SIG-M5 (cell line): ENCODE data around the gene RASSF1.
A peak's percentile ranks its signal among the peaks of the same experiment; 100 is the strongest.

ENCODE experiments used
- DNase-seq: peaks from one replicate; lab custom pipeline; 2025; lab: John Stamatoyannopoulos, UW

The RASSF1 gene

DNA sequence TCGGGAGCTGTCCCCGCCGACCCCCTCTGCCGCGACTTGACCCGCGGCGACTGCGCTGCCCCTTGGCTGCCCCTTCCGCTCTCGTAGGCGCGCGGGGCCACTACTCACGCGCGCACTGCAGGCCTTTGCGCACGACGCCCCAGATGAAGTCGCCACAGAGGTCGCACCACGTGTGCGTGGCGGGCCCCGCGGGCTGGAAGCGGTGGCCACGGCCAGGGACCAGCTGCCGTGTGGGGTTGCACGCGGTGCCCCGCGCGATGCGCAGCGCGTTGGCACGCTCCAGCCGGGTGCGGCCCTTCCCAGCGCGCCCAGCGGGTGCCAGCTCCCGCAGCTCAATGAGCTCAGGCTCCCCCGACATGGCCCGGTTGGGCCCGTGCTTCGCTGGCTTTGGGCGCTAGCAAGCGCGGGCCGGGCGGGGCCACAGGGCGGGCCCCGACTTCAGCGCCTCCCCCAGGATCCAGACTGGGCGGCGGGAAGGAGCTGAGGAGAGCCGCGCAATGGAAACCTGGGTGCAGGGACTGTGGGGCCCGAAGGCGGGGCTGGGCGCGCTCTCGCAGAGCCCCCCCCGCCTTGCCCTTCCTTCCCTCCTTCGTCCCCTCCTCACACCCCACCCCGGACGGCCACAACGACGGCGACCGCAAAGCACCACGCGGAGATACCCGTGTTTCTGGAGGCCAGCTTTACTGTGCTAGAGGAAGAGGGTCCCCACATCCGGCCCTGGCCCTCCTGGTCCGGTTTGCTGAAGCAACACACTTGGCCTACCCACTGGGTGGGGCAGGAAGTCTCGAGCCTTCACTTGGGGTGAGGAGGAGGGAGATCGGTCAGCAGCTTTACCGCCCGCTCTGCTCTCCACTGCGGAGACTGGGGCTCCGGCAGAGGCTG is at the start of gene RASSF1:
TSS of gene RASSF1 (minus strand) at position 389 of the 882 bp plus-strand sequence. CDS start at position 358, 31 bp downstream.
- DNase-seq = peak; percentile 43

- DNase-seq = no peak
Observed at GRCh38 chr3:50389414-50389767, 48.8 kb upstream of the RASSF1 start.

GRCh38 chr3:50388720-50389413 is 48.2 kb upstream of the RASSF1 start:
- DNase-seq = no peak

- DNase-seq = no peak
Observed at GRCh38 chr3:50388016-50388719, 47.5 kb upstream of the RASSF1 start.

DNA sequence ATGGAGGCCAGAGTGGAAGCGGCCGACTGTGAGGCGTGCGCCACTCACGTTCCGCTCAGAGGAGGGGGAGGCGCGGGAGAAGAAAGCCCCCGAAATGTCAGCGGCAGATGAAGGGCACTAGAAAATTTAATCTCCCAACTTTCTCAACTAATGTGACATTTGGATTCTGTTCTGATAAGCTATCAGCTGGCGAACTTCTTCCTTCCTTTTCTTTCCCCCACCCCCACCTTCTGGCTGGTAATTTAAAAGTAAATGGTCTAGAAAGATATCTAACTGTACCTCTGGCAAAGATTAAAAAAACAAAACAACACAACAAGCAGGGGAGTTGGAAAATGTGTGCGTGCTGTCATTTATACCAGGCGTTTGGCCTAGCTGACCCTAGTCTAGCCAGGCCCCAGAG is 45.1 kb upstream of the RASSF1 start:
- no peak for DNase-seq

DNA sequence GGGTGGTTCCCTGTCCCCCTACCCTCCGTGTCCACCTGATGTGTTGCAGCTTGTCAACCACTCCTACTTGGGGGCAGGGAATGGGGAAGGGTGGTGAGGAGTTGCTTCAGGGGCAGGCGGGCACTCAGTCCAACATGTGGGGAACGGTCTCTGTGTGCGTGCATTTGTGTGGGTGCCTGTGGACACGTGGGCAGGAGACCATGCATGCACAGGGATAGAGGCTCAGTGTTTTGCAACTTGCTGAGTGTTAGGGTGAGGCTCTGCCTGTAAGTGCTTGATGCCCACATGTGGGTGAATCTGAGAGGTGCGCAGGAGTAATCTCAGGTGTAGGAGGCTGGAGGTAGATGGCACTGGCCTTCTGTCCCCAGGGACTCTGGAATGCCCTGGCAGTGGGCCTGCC is 43.1 kb upstream of the RASSF1 start:
- DNase-seq = no peak

GRCh38 chr3:50382722-50383121 is 42.1 kb upstream of the RASSF1 start:
- no peak for DNase-seq

GRCh38 chr3:50381383-50381782 is 40.7 kb upstream of the RASSF1 start:
- DNase-seq = no peak

DNA sequence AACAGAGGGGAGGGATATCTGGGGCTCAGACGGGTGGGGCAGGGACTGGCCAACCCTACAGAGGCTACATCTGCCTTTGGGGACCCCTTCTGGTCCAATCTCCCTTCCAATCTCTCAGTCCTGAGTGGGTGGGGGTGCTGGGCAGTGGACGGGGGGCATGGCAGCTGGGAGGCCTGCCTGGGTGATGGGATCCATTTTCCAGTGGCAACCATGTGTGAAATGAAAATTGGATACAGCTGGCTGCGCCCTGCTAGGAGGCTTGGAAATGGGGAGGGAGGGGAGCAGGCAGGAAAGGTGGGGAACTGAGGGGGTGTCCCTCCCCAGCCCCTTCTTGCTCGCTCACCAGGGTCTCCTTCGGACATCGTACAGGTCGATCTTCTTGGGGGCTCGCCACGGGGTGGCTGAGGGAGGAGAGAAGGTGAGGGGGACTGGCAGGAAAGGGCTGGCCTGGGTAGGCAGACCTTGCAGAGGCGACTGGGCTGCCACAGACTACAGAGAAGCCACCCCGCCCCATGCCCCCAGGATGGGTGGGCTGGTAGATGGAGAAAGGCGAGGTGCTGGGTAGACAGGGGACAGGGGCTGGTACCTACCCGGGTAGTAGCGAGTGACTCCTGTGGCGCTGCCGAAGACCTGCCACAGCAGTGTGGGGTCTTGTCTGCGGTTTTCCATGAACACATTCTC is 39.9 kb upstream of the RASSF1 start:
- no peak for DNase-seq

GRCh38 chr3:50378757-50379156 is 38.1 kb upstream of the RASSF1 start:
- no peak for DNase-seq

DNA sequence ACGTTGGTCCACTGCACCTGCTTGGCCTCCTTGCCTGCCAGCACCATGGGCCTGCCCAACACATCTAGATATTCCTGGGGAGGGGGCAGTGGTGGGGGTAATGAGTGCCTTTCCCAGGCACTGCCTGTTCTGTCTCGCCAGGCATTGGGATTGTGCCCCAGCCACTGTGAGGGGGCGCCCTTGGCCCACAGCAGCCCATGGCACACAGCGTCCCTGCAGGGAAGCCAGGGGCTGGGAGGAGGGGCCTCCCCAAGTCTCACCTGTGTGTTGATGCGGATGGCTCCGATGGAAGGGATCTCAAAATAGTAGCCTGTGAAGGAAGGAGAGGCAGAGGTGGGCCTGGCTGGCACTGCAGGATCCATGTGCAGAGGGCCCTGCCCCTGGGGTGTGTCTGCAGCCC is 37.4 kb upstream of the RASSF1 start:
- no peak for DNase-seq

- no peak for DNase-seq
Observed at GRCh38 chr3:50375258-50375931, 34.8 kb upstream of the RASSF1 start.

GRCh38 chr3:50374363-50375257 is 34.0 kb upstream of the RASSF1 start:
- DNase-seq = no peak

- no peak for DNase-seq
Observed at GRCh38 chr3:50373146-50374051, 32.8 kb upstream of the RASSF1 start.

- DNase-seq = no peak
Observed at GRCh38 chr3:50372349-50372748, 31.7 kb upstream of the RASSF1 start.

DNA sequence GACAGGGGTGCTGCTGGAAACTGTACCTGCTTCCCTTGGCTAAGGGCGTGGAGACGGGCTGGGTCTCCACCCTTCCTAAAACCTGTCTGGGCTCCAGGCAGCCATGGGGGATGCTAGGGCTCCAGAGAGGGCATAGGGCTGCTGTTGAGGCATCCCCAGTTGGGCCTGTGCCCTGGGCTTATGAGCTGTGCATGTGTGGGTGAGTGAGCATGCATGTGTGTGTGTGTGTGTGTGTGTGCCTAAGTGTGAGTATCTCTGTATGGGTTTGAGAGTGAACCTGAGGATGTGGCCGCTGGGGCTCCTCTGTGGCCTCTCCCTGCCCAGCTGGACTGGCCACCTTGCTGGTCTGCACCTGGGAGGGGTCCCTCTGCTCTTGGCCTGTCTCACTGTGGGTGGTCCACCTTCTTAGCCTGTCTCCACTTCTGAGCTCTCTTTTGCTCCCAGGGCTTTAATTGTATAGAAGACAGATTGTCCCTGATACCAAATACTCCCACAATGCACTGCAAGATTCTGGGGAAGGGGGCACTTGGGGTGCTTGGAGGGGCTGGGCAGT is 30.6 kb upstream of the RASSF1 start:
- no peak for DNase-seq

DNA sequence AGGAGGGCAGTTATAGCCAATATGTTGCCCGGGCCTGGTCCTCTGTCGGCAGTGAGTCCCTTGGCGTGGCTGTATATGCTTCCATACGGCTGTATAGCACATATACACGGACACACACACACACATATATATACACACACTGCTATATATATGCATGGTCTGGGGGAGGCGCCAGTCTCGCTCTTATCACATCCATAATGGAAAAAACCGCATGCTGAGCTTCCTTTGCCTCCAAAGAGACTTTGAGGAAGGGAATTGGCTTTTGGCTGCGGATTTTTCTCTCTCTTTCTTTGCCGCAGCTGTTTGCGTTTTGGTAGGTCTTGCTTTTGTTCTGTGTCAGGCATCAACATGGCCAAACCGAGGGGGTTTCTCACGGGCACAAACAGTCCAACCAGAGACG is 30.0 kb upstream of the RASSF1 start:
- no peak for DNase-seq

DNA sequence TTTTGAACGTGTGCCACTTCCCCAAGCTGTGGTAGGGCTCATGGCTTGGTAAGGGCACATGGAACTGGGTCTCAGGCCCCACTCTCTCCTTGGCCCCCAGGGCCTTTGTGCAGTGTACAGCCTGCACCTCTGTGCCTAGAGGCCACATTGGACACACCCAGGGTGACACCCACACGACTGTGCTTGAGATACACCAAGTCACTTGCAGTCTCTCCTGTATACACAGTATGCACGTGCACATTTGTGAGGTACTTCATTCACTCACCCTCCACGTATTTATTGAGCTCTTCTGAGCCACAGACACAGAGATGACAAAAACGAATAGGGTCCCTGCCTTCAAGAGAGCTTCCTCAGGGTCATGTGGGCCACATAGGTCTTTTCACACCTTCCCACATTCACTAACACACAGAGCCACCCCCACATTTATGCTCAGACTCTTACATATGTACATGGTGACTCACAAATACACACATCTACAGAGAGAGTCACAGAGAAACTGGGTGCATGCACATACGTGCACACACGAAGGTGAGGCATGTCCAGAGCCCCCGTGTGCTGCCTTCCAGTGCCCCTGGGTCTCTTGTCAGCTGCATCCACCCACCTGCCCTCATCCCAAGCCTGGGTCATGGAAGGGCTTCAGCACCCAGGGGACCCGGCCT is 28.5 kb upstream of the RASSF1 start:
- DNase-seq = no peak

GRCh38 chr3:50365842-50366220 is 25.2 kb upstream of the RASSF1 start:
- no peak for DNase-seq
